8988T (cell line): ENCODE measurements around the gene TEN1.

ENCODE experiments used
- DNase-seq: peaks from one replicate; pipeline ENCODE4 v3.0.0; 2011

Gene TEN1

DNA sequence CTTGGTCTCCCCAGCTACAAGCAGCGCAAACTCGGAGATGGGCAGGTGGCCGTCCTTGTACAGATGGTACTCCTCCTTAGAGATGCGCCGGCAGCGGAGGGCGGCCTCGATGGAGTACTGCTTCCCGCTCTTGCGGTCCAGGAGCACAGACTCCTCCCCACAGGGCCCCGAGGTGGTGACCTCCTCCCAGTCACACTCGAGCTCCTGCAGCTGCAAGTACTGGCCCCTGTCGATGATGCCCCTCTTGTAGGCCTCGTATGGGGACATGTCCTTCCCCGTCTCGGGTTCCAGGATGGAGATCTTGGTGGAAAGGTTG lies 28.8 kb downstream of the TEN1 start:
- peak; percentile 5 for DNase-seq

DNA sequence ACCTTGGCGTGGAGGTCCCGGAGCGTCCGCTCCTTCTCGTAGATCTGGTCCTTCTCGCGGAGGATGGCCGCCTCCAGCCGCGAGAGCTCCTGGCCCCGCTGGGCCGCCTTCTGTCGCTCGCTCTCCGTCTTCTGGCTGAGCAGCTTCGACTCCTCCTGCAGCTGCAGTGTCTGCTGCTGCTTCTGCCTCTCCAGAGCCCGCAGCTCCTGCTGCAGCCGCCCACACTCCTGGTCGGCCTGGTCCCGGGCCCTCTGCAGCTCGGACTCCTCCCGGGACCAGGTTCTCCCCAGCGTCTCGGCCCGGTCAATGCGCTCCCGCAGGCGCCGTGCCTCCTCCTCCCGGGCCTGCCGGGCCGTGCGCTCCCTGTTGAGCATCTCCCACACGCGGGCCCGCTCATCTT lies 29.2 kb downstream of the TEN1 start:
- peak; percentile 4 for DNase-seq

DNA sequence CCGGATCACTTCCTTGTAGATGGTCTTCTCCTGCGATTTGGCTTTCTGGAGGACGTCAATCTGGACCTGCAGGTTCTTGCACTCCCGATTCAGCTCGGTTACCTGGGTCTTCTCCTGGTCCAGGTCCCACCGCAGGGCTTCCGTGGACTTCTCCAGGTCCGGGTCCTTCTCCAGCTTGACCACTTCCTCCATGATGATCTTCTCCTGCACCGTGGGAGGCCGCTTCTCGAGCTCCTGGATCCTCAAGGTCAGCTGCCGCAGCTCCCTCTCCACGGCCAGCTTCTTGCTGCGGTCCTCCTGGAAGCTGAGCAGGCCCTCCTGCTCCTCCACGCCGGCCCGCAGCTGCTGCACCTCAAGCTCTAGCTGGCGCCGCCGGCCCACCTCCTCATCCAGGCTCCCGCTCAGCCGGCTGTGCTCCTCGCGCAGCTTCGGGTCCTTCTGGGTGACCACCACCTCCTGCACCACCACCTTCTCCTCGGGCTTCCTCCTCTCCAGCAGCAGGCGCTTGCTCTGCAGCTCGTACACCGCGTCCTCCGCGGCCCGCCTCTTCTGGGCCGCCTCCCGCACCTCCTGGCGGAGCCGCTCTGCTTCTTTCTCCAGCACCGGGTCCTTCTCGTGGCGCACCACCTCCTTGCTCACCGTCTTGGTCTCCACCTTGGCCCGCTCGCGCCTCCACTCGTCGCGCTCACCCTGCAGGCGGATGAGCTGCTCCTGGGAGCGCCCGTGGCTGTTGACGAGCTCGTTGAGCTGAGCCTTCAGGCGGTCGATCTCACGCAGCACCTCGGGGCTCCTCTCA lies 29.8 kb downstream of the TEN1 start:
- peak; percentile 3 for DNase-seq

DNA sequence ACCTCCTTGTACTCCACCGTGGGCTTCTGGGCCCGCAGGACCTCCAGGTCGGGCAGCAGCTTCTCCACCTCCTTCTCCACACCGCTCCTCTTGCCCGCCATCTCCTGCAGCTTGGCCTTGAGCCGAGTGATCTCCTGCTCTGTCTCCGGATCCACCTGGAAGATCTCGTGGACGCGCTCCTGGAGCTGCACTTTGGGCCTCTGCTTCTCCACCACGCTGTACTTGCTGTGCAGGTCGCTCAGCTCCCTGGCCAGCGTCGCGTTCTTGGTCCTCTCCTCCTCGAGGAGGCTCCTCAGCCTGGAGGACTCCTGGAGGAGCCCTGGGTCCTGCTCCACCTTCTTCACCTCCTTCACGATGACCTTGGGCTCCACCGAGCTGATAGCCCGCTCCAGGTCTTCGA lies 30.4 kb downstream of the TEN1 start:
- DNase-seq: peak; percentile 11

DNA sequence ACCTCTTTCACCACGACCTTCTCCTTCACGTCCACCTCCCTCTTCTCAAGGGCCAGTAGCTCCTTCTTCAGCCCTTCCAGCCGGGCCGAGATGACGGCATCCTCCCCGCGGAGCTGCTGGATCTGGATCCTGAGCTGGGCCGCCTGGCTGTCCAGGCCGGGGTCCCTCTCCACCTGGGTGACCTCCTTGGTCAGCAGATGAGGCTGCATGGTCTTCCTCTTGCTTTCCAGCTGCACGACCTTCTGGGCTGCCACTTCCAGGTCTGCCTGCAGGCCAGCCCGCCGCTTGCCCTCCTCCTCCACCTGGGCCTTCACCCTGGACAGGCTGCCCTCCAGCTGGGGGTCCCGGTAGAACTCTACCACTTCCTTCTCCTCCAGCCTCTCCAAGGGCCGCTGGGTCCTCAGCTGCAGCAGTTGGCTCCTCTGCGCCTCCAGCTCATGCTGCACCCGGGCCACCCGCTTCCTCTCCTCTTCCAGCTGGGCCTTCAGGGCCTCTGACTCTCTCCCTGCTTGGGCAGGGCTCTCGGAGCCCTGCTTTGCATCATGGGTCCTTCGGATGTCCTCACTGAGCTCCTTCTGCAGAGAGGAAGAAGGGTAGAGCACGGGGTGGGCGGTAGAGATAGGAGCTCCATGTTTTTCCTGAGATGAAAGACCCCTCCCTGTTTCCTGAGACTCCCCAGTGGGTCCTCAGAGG lies 31.1 kb downstream of the TEN1 start:
- no peak for DNase-seq

DNA sequence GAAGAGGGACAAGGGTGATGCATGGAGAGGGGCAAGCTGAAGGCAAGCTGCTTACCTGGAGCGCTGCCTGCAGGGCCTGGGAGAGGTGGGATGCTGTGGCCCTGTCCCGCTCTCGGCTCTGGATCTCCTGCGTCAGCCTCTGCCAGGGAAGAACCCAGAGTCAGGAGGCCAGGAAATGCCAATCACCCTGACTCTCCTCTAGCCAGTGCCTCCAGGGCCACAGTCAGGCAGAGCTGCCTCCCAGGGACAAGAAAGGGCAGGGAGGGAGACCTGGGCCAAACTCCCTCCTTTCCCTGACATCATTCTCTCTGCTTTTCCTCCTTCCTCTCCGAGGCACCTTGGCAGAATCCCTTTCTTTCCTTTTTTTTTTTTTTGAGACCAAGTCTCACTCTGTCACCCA lies 32.9 kb downstream of the TEN1 start:
- no peak for DNase-seq

DNA sequence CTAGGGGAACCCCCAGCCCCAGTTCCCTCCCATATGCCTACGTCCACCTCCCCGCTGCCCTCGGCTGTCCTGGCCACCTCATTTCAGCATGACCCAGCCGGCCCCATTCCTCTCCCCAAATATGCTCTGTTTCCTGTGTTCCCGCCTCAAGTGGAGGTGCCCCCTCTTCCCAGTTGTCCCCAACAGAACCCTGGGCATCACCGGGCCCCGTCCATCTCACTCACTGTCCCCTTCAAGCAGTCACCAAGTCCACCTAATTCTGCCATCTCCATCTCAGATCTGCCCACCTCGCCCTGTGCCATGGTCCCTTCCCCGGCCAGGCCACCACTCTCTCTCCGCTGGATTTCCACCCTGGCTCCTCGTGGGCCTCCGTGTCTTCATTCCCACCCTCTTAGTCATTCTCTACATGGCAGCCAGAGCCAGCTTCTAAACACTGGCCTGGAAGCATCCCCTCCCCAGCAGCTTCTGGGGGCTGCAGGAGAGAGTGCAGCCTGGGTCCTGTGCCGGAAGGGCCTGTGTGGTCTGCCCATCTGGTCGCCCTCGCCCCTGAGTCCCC lies 34.4 kb downstream of the TEN1 start:
- DNase-seq: no peak

DNA sequence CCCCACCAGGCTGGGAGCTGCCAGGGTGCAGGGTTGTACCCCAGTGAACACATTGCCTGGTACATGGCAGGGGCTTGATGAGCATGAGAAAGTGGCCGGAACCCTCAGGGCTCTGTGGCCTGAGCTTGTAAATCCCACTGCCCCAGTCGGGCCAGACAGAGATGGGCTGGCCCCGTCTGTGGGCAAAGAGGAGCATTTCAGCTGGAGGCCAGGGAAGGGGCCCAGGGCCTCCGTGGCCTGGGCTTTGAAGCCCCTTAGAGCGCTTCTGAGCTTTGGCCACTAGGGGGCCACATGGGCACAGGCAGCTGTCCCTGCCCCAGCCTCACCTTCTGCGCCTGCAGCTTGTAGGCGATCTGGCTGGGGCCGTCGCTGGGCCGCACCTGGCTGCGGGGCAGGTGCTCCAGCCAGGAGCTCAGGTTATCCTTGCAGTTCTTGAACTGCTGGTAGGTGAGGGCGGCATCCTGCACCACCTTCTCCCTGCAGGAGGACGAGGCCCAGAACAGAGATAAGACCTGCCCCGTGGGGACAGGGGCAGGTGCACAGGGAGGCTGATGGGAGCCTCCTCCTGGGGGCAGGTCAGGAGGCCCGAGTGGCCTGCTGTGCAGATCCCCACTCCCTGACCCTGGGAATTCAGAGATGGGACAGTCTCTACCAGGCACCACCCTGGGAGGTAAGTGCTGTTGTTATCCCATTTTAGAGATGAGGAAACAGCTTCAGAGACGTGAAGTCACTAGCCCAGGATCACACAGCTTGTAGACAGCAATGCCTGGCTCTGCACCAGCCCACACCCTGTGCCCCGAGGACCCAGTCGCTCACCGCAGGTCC lies 35.3 kb downstream of the TEN1 start:
- peak; percentile 88 for DNase-seq

DNA sequence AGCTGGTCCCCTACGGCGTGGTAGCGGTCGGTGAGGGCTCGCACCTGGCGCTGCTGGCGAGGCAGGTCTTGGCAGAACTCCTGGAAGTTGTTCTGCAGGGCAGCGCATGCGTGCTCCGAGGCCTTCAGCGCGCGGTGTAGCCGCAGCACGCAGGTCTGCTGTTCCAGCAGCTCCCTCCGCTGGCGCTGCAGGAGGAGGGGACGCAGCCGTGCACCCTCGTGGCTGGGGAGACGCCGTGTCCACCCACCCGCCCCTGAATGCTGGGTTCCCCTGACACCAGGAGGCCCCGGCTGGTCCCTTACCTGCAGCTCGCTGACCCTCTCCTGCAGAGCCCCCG lies 35.9 kb downstream of the TEN1 start:
- DNase-seq: no peak

DNA sequence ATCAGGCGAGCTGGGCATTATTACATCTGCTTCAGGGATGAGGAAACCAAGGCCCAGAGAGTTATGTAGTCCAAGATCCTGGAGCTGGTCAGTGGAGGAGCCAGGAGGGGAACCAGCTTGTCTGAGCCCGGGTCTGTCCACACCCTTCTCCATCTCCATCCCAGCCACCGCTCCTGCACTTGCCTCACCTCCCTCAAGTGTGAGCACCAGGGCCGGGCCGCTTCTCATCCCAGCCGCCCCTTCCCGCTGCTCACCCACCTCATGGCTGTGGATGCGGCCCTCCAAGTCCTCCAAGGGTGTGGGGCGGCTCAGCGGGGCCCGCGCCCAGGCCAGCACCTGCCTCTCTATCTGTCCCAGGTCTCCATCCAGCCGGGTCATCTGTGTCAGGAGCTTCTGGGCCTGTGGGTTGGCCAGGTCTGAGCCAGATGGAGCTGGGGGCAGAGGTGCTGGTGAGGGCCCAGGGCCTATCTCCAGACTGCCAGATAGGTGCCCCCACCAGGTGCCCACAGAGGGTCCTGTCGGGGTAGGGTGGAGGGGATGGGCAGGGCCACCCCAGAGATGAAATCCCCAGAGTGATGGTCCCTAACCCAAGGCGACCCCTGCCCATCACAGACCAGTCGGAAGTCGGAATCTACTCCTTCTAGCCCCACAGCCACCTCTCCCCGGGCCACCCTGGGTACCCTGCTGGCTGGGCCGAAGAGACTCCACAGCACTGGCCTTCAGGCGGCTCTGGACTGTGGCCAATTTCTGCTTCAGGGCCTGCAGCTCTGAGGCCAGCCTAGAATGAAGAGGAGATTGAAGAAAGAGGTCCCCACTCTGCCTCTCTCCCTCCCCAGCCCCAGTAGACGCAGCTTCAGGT lies 38.7 kb downstream of the TEN1 start:
- no peak for DNase-seq

DNA sequence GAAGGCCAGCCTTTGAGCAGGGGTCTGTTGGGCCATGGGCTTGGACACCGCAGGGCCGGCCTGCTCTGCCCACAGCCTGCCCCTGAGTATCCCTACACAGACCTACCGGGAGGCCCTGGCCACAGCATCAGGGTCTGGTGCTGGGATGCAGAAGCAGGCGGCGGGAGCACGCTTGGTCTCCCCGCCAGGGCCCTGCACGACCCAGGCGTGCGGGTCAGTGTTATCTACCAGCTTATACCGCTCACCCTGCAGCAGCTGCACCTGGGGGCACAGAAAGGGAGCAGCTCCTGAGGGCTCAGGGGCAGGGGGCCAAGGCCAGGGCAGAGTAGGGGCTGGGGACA lies 39.3 kb downstream of the TEN1 start:
- DNase-seq: no peak

DNA sequence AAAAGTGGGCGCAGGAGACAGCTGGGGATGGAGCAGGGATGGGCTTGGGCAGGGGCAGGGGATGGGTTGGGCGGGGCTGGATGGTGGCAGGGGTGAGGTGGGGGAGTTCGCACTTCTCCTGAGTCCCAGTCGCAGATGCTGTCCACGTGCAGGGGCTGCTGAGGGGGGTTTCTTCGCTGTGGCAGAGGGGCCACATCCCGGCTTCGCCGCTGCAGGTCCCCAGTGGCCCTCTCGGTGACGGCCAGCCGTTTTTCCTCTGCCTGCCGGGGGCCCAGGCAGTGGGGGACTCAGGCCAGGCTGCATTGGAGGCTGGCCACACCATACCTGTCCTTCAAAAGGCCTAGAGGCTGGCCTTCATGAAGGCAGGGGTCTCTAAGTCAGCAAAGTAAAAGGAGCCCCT lies 39.8 kb downstream of the TEN1 start:
- DNase-seq: no peak

DNA sequence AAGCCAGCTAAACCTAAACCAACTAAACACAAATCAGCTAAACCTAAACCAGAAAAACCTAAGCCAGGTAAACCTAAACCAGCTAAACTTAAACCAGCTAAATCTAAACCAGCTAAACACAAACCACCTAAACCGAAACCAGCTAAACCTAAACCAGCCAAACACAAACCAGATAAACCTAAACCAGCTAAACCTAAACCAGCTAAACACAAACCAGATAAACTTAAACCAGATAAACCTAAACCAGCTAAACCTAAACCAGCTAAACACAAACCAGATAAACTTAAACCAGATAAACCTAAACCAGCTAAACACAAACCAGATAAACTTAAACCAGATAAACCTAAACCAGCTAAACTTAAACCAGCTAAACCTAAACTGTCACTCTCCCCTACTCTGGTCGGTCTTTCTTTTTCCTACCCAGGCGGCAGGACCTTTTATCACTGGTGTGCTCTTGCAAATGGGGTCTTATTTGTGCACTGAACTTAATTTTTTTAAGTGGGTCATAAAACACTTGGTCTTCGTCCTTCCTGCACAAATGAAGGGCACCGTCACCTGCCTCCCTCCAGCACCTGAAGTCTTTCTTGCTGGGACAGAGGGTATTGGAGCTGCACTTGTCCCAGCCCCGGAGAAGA lies 40.9 kb downstream of the TEN1 start:
- no peak for DNase-seq

DNA sequence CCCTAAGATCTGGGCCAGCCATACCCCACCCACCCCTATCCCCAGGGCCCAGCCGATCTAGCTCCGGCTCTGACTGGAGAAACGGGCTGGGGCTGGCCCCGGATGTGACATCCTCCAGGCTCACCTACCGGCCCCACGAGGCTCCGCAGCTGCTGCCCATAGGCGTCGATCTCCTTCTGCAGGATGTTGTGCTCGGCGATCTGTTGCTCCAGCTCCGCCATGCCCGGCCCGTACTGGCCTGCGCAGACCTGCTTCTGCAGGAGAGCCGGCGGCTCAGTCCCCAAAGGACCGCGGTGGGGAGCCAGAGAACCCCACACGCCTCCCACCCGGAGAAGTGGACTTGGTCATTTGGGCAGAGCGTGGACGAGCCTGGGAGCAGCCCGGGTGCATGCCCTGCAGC lies 43.2 kb downstream of the TEN1 start:
- DNase-seq: no peak

DNA sequence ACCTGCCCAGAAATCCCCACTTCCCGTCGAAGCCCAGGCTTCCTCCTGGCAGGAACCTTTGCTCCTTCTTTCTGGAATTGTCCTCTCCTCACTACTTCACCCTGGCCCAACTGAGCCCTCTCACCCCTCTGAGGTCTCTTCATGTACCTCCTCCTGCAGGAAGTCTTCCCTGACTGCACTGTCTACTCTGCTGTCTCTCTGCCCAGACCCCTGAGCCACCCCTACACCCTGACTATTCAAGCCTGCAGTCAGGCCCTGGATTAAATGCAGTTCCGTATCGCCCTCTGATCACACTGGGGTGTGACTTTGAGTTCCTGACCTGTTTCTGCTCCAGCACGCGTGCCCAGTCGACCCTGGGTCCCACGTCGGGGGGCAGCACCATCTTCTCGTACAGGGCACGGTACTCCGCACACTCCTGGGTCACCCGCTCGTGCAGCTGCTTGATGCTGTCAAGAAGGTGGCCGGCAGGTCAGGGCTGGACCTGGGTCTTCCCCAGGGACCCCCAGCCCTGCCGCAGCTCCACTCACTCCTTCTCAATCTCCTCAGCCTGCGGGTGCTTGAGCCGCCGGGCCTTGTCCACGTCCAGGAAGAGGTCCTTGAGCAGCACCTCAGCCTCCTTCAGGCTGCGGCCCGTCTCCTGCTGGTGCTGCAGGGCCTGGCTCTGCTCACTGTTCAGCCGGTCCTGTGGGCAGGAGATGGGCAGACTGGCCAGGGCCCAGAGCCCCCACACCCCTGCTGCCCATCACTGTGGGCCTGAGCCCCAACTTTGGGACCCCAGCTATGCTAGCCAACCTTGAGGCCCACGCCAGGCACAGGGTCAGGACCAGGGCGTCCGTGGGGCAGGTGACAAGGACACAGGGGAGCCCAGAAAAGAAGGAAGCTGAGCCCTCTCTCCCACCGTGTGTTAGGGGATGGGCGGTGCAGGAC lies 44.2 kb downstream of the TEN1 start:
- DNase-seq: no peak

DNA sequence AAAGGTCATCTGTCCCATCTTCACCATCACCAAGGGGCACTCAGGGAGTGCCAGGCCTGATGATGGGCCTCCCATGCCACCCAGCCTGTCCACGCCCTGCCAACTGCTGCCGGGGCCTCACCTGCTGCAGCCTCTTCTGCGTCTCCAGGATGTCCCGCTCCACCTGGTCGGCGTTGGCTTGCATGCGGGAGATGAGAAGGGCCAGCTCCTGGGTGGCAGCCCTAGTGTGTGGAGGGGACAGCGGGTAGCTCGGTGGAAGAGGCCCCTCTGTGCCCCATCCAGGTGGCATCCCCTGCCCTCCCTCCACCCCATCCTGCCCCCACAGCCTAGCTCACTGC lies 44.8 kb downstream of the TEN1 start:
- no peak for DNase-seq

DNA sequence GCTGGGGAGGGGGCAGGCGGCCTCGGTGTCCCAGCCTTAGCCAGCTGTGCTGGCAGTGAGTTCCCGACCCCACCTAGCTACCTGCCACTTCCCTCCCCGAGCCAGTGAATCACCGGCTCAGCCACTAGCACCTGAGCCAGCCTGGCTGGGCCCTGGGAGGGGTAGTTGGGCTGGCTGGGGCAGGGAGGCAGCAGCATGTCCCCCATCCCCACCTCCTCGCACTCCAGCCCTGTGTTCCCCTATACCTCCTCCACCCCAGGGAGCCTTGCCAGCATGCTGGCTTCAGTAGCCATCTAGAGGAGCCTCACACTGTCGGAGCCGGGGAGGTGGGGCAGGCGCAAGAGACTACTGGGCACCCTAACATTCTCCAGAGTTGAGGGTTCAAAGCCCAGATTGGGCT lies 45.3 kb downstream of the TEN1 start:
- no peak for DNase-seq

DNA sequence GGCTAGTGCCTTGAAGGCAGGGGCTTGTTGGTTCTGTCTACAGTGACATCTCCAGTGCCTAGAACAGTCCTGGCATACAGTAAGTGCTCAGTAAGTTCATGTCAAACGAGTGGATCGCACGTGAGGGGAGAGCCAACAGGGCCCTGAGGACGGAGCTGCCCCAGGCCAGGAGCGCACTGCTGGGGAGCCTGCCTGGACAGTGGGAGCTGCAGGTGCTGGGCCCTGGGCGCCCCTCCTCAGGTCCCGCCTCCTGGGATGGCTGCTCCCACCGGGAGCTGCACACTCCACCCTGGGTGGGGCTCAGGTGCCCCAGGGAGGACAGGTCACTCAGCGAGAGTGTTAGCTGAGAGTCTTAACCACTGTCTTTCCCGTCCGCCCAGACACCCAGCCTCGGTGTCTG lies 46.3 kb downstream of the TEN1 start:
- DNase-seq: no peak

DNA sequence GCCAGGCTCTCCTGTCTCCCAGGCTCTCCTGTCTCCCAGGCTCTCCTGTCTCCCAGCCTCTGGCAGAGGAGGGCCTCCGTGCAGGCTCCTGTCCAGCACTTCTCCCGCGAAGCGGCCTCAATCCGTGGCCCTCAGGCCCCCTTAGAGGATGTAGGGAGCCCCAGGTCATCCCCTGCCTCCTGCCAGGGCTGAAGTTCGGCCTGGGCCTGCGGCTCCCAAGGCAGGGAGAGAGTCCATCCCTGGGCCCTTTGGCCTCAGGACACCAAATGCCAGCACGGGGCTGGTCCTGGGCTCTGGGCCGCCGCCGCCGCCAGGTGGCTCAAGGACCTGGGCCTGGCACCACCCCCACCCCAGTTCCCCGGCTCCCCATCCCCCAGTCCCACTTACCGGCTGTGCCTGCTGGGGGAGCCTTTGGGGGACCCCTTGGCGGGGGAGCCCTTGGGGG lies 47.7 kb downstream of the TEN1 start:
- no peak for DNase-seq

DNA sequence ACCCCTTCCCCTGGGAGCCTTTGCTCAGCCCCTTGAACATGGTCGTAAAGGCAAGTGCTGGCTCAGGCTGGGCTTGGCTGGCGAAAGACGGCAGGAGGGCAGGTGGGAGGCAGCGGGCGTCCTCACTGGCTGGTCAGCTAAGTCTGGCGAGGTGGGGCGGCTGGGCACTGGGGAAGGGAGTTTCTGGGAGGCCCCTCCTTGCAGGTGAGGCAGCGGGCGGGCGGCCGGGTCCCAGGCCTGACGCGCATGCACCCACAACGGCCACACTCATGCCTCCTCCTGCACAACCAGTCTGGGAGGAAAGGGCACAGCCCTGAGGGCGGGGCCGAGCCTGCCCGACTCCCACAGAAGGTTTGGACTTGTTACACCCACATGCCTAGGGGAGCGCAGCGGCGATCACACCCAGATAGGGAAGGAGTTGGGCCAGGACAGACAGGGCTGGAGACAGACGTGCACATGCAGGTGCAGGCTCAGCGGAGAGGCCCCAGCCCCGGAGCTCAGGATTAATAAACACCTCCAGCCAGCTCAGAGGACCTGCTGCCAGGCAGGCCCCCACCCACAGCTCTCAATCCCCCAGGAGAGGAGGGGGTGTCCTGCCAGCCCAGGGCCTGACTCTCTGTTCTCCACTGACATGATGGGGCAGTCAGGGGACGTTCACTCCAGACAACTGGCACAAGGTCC lies 48.3 kb downstream of the TEN1 start, which contains the start of gene EVPL:
TSS of gene EVPL (minus strand) at position 148 of the 681 bp plus-strand sequence. CDS start at position 40, 108 bp downstream.
- no peak for DNase-seq
